Mucosa of descending colon (tissue), 3 donors: ENCODE data around the gene NCAPD2. TPM values are rescaled to one million over a fixed set of nuclear protein-coding genes. Genes with fewer than 3 reads are reported as not detected.

ENCODE experiments used
- ATAC-seq: fragments of 200-7000 bp; cut with Tn5 transposase; one replicate; pipeline ENCODE4 v1.9.1; 2020; ENCODE audit warnings: mild to moderate bottlenecking, moderate library complexity
- DNase-seq, 3 donors: peaks; one replicate each; pipeline ENCODE4 v3.0.0-alpha.2; 2020
- H3K36me3 ChIP-seq: fragments of 200-600 bp; one replicate; pipeline ENCODE4 v1.8.0; 2021; ENCODE audit warnings: low read depth, mild to moderate bottlenecking
- H3K4me1 ChIP-seq: fragments of 200-600 bp; one replicate; pipeline ENCODE4 v1.8.0; 2021; ENCODE audit warnings: low read depth, mild to moderate bottlenecking
- H3K4me3 ChIP-seq: fragments of 200-600 bp; one replicate; pipeline ENCODE4 v1.8.0; 2021; ENCODE audit warnings: mild to moderate bottlenecking
- H3K9me3 ChIP-seq: fragments of 200-600 bp; one replicate; pipeline ENCODE4 v1.8.0; 2021; ENCODE audit warnings: mild to moderate bottlenecking
- intact Hi-C, 2 donors: fragments of 100-400 bp; cut with DNase I in 1 of 2; cut with micrococcal nuclease in 1 of 2; formaldehyde crosslinking; loops; one replicate each; pipeline versions ENCODE4 v1.11.0 to v1.11.1; 2022; cut with DNase I, micrococcal nuclease
- total RNA-seq, 3 donors: library from RNA; stranded (reverse); fragmentation: NEBNext Ultra II Directional in 2 of 3; extraction: Animal tissue kit (Norgen Biotek cat#: 25700) in 2 of 3; gene quantifications; one replicate each; pipeline versions ENCODE4 v1.2.1 to v1.2.4, GENCODE V29; 2021 to 2023
- TF ChIP-seq, protein P1 (sequence below): fragments of 200-600 bp; IDR thresholded peaks from one replicate; pipeline ENCODE4 v1.8.0; 2022; ENCODE audit warnings: antibody characterized with exemption, mild to moderate bottlenecking
- donor health status: DM: no; HTN: no; CAD: no; lungs with moderate emphysema.
- donor health status: DM: no; HTN: no; CAD: no.
- donor health status: DM: no; HTN: yes; CAD: no.

Gene NCAPD2
- total RNA-seq, 3 donors from 2014 or later = 25.5 to 47.0 (median 26.0) TPM

DNA sequence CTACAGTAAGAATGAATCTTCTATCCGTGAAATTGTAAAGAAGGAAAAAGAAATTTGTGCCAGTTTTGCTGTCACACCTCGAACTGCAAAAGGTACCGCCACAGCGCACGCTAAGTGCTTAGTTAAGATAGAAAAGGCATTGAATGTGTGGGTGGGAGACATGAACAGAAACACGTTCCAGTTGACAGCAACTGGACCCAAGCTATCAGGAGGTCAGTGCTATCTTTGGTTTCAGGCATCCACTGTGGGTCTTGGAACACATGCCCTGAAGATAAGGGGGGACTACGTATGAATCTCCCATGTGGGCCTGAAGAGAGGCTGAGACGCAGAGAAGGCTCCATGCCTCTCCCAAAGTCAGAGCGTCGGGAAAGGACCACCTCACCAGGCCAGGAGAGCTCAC is 52.1 kb downstream of the NCAPD2 start:
- Histone ChIP-seq H3K4me1 (peaks cover 16% of the 10 kb centered on the region), H3K9me3 (no peaks in the 10 kb centered on the region), H3K36me3 (peaks cover 3% of the 10 kb centered on the region), H3K4me3 (no peak overlapping the region)
- TF ChIP-seq, protein P1, sequence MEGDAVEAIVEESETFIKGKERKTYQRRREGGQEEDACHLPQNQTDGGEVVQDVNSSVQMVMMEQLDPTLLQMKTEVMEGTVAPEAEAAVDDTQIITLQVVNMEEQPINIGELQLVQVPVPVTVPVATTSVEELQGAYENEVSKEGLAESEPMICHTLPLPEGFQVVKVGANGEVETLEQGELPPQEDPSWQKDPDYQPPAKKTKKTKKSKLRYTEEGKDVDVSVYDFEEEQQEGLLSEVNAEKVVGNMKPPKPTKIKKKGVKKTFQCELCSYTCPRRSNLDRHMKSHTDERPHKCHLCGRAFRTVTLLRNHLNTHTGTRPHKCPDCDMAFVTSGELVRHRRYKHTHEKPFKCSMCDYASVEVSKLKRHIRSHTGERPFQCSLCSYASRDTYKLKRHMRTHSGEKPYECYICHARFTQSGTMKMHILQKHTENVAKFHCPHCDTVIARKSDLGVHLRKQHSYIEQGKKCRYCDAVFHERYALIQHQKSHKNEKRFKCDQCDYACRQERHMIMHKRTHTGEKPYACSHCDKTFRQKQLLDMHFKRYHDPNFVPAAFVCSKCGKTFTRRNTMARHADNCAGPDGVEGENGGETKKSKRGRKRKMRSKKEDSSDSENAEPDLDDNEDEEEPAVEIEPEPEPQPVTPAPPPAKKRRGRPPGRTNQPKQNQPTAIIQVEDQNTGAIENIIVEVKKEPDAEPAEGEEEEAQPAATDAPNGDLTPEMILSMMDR = no peak
- ATAC-seq (no peak), DNase-seq (peak in 1 of 3 donors; percentile 19)
- intact Hi-C loops = no loop called here

DNA sequence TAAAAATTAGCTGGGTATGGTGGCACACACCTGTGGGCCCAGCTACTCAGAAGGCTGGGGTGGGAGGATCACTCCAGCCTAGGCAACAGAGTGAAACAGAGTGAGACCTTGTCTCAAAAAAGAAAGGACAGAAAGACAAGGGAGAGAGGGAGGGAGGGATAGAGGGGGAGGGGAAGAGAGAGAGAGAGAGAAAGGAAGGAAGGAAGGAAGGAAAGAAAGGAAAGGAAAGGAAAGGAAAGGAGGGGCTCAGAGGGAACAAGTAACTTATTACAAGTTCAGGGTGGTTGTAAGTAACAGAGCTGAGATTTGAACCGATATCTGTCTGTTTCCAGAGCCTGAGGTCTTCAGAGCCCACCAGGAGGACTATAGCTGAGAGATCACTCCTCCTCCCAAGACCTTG is 53.7 kb downstream of the NCAPD2 start:
- intact Hi-C loops = no loop called here
- peaks cover 9% of the 10 kb centered on the region for H3K4me1 ChIP-seq
- H3K4me3 ChIP-seq = no peak overlapping the region
- H3K9me3 ChIP-seq = no peaks in the 10 kb centered on the region
- ATAC-seq (no peak), DNase-seq (no peak)
- H3K36me3 ChIP-seq = peaks cover 3% of the 10 kb centered on the region
- TF ChIP-seq, protein P1 = no peak

DNA sequence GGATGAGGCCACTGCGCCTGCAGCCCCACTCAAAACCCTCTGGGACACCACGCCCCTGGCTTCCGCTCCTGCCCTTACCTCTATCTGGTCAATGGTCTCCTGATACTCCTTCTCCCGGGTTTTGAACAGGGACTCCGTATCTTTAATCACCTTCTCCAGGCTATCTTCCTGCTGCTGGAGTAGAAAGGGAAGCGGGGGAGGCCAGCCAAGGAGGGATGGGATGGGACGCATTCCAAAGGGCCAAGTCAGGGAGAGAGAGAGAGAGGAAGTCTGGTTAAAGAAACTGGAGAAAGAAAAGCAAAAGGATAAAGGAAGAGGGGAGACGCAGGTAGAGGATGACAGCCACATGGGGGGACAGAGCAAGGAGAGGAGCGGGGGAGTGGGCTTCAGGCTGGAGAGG is 54.1 kb downstream of the NCAPD2 start:
- intact Hi-C loops = no loop called here

GRCh38 chr12:6548556-6548955 is 54.7 kb downstream of the NCAPD2 start:
- intact Hi-C loops = no loop called here
- DNase-seq = peak in 1 of 3 donors; percentile 49
- peaks cover 3% of the 10 kb centered on the region for H3K36me3 ChIP-seq
- H3K4me1 ChIP-seq = peaks cover 6% of the 10 kb centered on the region
- H3K9me3 ChIP-seq = no peaks in the 10 kb centered on the region
- ATAC-seq = no peak
- no peak overlapping the region for H3K4me3 ChIP-seq
- TF ChIP-seq, protein P1 = no peak

More for the DNA sequence above, 54.1 kb downstream of the NCAPD2 start:
- Histone ChIP-seq H3K9me3 (no peaks in the 10 kb centered on the region), H3K4me1 (peaks cover 6% of the 10 kb centered on the region), H3K4me3 (no peak overlapping the region), H3K36me3 (peaks cover 3% of the 10 kb centered on the region)
- TF ChIP-seq, protein P1 = no peak
- DNase-seq = peak in 1 of 3 donors; percentile 29
- no peak for ATAC-seq

DNA sequence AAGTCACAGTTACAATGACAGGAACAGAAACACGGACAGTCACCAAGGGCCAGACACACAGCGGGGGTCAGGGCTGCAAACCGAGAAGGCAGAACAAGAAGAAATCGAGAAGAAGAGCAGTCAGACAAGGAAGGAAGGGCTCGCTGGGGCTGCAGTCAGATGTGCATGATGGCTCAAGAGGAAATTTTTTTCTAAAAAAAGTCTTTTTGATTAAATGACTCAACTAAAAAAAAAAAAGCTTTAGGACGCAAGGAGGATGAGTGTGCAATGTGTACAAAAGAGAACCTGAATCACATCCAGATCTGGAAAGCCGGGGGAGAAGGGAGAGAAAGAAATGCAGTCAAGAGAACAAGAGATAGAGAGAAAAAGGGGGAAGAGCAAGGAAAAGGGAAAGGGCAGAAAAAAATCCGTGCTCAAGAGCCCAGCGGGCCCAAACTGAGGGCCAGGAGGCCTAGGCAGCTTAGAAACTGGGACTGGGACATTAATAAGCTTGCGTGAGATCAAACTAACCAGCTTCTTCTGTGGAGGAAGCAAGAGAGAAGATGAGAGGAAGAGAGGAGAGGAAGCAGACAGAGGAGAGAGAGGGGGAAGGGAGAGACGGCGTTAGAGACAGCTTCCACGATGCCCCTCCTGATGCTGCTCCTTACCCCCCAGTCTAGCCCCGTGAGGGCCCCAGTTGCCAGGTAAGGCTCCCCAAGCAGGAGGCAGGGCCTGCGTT is 55.2 kb downstream of the NCAPD2 start:
- Histone ChIP-seq H3K4me3 (no peak overlapping the region), H3K36me3 (peaks cover 3% of the 10 kb centered on the region), H3K4me1 (peaks cover 8% of the 10 kb centered on the region), H3K9me3 (no peaks in the 10 kb centered on the region)
- intact Hi-C loops = no loop called here
- no peak for DNase-seq
- TF ChIP-seq, protein P1 = no peak
- ATAC-seq = no peak
